Measurements from ENCODE around the gene MGAT5.

DNA sequence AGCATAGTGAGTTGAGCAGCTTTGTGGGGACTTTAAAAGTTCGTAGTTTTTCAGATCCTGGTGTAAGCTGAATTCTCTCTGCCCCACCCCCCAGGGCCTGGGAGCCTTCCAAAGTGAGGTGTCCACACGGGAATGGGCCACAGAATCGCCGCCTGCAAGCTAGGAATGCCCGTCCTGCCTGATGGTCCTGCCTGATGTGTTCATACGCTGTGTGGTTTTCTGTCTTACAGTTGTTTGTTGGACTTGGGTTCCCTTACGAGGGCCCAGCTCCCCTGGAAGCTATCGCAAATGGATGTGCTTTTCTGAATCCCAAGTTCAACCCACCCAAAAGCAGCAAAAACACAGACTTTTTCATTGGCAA is 158.7 kb downstream of the MGAT5 start:
- TF ChIP-seq, protein P1, sequence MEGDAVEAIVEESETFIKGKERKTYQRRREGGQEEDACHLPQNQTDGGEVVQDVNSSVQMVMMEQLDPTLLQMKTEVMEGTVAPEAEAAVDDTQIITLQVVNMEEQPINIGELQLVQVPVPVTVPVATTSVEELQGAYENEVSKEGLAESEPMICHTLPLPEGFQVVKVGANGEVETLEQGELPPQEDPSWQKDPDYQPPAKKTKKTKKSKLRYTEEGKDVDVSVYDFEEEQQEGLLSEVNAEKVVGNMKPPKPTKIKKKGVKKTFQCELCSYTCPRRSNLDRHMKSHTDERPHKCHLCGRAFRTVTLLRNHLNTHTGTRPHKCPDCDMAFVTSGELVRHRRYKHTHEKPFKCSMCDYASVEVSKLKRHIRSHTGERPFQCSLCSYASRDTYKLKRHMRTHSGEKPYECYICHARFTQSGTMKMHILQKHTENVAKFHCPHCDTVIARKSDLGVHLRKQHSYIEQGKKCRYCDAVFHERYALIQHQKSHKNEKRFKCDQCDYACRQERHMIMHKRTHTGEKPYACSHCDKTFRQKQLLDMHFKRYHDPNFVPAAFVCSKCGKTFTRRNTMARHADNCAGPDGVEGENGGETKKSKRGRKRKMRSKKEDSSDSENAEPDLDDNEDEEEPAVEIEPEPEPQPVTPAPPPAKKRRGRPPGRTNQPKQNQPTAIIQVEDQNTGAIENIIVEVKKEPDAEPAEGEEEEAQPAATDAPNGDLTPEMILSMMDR (IDR thresholded peaks at IDR 0.05): no peak
- TF ChIP-seq POLR2AphosphoS5 (IDR thresholded peaks at IDR 0.05): no peak
